Subcutaneous abdominal adipose tissue (tissue), 5 donors: Measurements from ENCODE around the gene OR10V1.

Experiments
- H3K27ac ChIP-seq: one replicate; pipeline ENCODE4 v1.7.0; 2013; ENCODE audit warnings: low read depth, mild to moderate bottlenecking, inconsistent platforms, low read length, moderate library complexity
- H3K27me3 ChIP-seq, 5 donors: one replicate each; pipeline ENCODE4 v1.7.0; 2013; ENCODE audit warnings: low read length in 5 of 5, inconsistent platforms in 1 of 5; ENCODE audit not compliant: control insufficient read depth in 5 of 5, insufficient read depth in 4 of 5
- H3K36me3 ChIP-seq, 5 donors: one replicate each; pipeline ENCODE4 v1.7.0; 2013; ENCODE audit warnings: low read length in 5 of 5; ENCODE audit not compliant: control insufficient read depth in 5 of 5, insufficient read depth in 5 of 5
- H3K4me1 ChIP-seq, 5 donors: one replicate each; pipeline ENCODE4 v1.7.0; 2013; ENCODE audit warnings: low read length in 5 of 5, mild to moderate bottlenecking in 3 of 5, moderate library complexity in 1 of 5; ENCODE audit not compliant: control insufficient read depth in 5 of 5, insufficient read depth in 5 of 5
- H3K4me3 ChIP-seq, 5 donors: one replicate each; pipeline ENCODE4 v1.7.0; 2013; ENCODE audit warnings: low read length in 5 of 5, low read depth in 1 of 5
- H3K9ac ChIP-seq, 5 donors: one replicate each; pipeline ENCODE4 v1.7.0; 2013; ENCODE audit warnings: low read length in 5 of 5, mild to moderate bottlenecking in 4 of 5, moderate library complexity in 3 of 5
- H3K9me3 ChIP-seq, 5 donors: one replicate each; pipeline ENCODE4 v1.7.0; 2013; ENCODE audit warnings: low read length in 5 of 5; ENCODE audit not compliant: control insufficient read depth in 5 of 5
- donor health status: healthy.
- donor health status: healthy.
- donor health status: healthy.
- donor health status: healthy.
- donor health status: healthy.

The OR10V1 gene

DNA sequence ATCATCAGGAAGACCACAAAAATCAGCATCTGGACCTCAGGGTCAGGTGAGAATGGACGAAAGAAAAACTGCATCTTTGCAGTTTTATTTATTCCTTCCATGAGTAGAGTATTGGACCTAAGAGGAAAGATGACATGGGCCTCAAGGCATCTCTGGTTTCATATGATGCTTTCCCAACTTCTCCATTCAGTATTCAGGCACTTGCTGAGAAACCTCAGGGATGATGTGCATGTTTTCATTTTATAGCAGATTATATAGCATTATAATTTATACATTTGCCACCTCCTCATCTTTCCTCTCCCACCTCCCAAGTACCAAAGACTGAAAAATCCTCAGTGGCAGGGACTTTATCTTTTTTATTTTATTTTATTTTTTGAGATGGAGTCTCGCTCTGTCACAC, at the start of gene OR10V1:
TSS of gene OR10V1 (minus strand) at position 101 of the 400 bp plus-strand sequence. CDS start at position 101, 0 bp downstream.
- Histone ChIP-seq H3K9ac (no peak within 1 kb of the TSS), H3K27me3 (peaks cover 0 to 3% (median 0%) of the 10 kb centered on the region in 5 donors), H3K27ac (no peak within 1 kb of the TSS), H3K36me3 (no peaks in the 10 kb centered on the region), H3K4me3 (no peak within 1 kb of the TSS), H3K4me1 (no peaks in the 10 kb centered on the region), H3K9me3 (no peaks in the 10 kb centered on the region)

DNA sequence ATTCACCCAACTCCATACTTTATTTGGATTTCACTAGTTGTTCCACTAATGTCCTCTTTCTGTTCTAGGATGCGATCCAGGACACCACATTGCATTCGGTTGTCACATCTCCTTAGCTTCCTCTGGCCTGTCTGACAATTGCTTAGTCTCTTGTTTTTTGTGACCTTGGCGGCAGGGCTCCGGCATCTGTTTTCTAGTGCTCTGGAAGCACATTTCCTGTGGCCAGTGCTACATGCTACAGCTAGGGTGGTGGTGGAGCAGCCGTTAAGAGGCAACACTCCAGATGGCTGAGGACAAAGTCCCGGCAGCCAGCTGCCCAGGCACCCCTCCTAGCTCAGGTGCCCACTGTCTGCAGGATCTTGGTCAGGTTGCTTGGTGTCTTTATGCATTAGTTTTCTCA, 48.3 kb upstream of the OR10V1 start:
- Histone ChIP-seq H3K9me3 (no peaks in the 10 kb centered on the region), H3K36me3 (peaks cover 0 to 4% (median 0%) of the 10 kb centered on the region in 5 donors), H3K27ac (no peak overlapping the region), H3K4me3 (no peak overlapping the region), H3K27me3 (no peaks in the 10 kb centered on the region), H3K9ac (no peak overlapping the region), H3K4me1 (peaks cover 0 to 15% (median under 1%) of the 10 kb centered on the region in 5 donors)

DNA sequence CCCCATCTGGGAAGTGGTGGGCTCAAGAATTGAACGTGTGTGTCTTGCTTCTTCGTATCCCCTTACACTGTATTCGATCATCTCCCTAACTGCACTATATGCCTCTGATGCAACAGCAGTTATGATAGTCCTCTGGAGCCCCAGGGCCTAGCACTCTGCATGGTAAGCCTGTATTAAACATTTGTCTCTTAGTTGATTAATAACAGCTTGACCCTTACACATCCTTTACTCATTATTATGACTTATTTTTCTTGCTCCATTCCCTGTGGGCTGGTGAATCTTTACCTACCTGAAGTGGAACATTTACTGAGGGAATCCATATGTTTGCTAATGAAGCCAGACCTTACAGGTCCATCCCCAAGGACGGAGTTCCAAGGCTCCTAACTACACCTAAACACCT, 47.1 kb upstream of the OR10V1 start:
- Histone ChIP-seq H3K36me3 (peaks cover 0 to 4% (median 0%) of the 10 kb centered on the region in 5 donors), H3K27me3 (no peaks in the 10 kb centered on the region), H3K4me1 (peaks cover 0 to 20% (median 11%) of the 10 kb centered on the region in 5 donors), H3K9me3 (no peaks in the 10 kb centered on the region), H3K4me3 (no peak overlapping the region), H3K9ac (no peak overlapping the region), H3K27ac (no peak overlapping the region)

GRCh38 chr11:59759900-59760299, 46.3 kb upstream of the OR10V1 start:
- Histone ChIP-seq H3K9me3 (no peaks in the 10 kb centered on the region), H3K27ac (no peak overlapping the region), H3K4me1 (peaks cover 0 to 22% (median 16%) of the 10 kb centered on the region in 5 donors), H3K9ac (no peak overlapping the region), H3K36me3 (peaks cover 0 to 4% (median 0%) of the 10 kb centered on the region in 5 donors), H3K4me3 (no peak overlapping the region), H3K27me3 (no peaks in the 10 kb centered on the region)

DNA sequence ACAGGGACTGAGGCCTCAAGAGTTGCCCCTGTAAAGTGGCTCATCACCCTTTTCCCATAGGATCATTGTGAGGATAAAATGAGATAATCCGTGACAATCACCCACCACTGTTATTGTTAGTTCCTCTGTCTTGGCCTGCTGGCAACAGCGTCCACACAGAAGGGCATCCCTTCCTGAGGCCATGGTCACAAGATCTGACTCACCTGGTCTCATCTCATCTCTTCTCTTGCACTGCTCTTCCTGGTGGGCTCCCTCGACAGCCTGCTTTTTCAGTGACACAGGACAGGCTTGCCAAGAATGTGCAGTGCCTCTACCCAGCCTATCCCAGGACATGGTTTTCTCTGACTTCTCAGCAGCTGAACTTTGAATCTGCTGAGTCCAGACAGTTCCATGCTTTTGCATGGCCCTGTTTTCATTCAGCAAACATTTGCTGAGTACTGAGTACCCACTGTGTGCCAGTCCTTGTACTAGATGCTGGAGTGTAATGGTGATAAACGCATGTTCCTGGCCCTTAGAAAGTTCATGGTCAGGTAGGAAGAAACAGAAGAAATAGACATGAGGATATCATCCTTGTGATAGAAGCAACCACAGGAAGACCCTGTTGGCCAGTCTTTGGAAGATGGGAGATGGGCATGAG, 44.9 kb upstream of the OR10V1 start:
- peaks cover 0 to 4% (median 0%) of the 10 kb centered on the region in 5 donors for H3K36me3 ChIP-seq
- H3K9me3 ChIP-seq: no peaks in the 10 kb centered on the region
- no peaks in the 10 kb centered on the region for H3K27me3 ChIP-seq
- peaks cover 0 to 31% (median 25%) of the 10 kb centered on the region in 5 donors for H3K4me1 ChIP-seq
- no peak overlapping the region for H3K4me3 ChIP-seq
- H3K9ac ChIP-seq: no peak overlapping the region
- no peak overlapping the region for H3K27ac ChIP-seq

DNA sequence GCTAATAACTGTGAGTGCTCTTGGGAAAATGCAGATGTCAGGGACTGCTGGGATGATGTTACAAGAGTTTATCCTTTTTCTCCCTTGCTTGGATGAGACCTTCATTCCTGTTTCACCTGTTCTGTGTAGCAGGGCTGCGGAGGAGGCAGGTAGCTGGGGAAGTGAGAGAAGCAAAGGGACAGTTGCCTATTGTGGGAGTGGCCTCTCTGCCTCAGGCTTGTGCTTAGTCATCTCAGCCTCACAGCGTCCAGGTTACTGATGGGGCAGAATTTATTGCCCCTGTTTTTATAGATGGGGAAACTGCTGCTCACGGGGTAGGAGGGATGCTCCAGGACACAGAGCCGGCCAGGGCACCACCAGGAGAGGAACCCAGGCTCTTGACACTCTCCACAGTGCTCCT, 43.2 kb upstream of the OR10V1 start:
- Histone ChIP-seq H3K9ac (no peak overlapping the region), H3K9me3 (no peaks in the 10 kb centered on the region), H3K27ac (peak overlapping the region; percentile 83), H3K4me1 (peaks cover 0 to 27% (median 23%) of the 10 kb centered on the region in 5 donors), H3K4me3 (peak overlapping the region in 1 of 5 donors; percentile 23), H3K36me3 (peaks cover 0 to 4% (median 0%) of the 10 kb centered on the region in 5 donors), H3K27me3 (no peaks in the 10 kb centered on the region)

DNA sequence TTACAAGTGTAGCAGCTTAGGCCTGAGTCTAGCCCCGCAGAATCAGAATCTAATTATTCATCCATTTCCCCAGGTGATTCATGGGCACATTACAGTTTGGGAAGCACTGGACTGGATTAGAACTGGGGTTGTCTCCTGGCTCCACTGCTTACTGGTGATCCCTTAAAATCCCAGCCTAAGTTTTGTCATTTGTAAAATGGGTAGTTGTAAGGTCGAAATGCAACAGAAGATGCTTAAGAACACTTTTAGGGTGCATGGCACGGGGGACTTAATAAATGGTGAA, 42.9 kb upstream of the OR10V1 start:
- Histone ChIP-seq H3K27me3 (no peaks in the 10 kb centered on the region), H3K4me1 (peaks cover 0 to 26% (median 22%) of the 10 kb centered on the region in 5 donors), H3K9me3 (no peaks in the 10 kb centered on the region), H3K27ac (peak overlapping the region; percentile 83), H3K36me3 (peaks cover 0 to 4% (median 0%) of the 10 kb centered on the region in 5 donors), H3K9ac (no peak overlapping the region), H3K4me3 (peak overlapping the region in 2 of 5 donors; percentile 23 to 85)

DNA sequence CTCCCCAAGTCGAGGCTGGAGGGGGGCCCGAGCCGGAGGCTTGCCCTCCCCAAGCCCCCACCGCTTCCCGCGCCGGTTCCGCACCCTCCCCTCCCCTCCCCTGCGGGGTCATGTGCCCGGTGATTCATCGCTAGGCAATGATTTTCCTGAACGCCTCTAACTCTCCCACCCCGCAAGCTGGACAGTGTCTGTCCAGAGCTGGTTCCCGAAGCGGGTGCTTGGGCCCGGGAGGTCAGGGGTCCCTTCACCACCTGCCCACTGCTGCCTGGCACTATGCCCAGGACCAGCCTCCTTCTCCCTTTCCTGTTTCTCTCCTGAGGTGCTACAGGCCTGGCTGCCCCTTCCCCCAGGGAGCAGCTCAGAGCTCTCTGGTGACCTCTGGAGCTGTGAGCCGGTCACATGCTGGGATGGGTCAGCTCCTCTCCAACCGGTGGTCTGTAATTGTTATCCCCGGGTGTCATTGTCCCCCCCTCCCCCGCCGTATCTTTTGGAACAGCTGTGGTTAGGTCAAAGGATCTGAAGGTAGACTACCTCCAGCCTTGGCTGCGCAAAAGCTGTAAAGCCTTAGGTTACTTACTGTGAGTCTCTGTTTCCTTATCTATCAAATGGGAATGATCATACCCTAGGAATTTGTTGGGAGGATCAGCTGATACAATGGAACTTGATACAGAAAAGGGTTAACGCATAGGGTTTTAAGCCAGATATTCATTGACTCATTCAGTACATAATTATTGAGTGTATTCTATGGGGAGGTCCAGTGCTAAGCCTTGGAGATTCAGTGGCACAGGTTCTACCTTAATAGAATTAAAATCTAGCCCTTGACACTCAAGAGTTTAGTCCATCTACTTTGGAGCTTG, 42.3 kb upstream of the OR10V1 start:
- Histone ChIP-seq H3K9me3 (no peaks in the 10 kb centered on the region), H3K9ac (peak overlapping the region in 4 of 5 donors; percentile 67 to 84 (median 82)), H3K4me3 (peak overlapping the region; percentile 68 to 88 (median 87)), H3K4me1 (peaks cover 0 to 26% (median 22%) of the 10 kb centered on the region in 5 donors), H3K27me3 (no peaks in the 10 kb centered on the region), H3K27ac (peak overlapping the region; percentile 83), H3K36me3 (peaks cover 0 to 4% (median 0%) of the 10 kb centered on the region in 5 donors)

DNA sequence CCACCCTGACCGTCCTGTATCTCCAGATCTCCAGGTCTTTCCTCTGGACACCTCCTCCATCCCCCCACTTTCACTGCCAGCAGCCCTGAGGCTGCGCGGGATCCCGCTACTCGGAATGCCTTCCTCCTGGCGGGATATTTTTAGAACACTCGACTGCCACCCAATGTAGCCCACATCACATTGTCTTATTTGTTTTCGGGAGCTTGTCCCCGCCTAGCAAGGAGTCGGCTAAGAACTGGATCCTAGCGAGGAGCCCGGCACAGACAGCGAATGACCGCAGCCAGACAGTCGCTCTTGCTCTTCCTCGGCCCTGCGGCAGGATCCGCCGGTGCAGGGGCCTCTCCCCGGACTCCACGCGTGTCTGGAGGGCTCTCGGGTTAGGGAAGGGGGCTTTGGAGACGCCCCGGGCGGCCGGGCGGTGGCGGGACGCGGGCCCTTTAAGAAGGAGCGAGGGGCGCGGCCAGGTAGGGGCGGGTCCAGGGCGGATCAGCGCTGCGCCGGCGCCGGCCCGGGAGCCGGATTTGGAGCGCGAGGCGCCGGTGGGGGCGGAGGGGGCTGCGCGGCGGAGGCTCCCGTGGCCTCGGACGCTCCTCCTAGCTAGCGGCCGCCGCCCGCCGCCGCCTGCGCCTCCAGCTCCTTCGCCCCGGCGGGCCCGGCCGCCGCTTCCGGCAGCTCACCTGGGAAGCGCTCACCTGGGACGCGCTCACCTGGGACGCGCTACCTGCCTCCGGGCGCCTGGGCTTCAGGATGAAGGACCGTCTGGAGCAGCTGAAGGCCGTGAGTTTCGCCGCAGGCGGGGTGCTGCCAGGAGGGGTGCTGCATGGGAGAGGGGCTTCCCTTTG, 41.4 kb upstream of the OR10V1 start, which contains the start of gene STX3:
TSS of gene STX3 (plus strand) at position 518 of the 842 bp plus-strand sequence. CDS start at position 748, 230 bp downstream.
- peak within 1 kb of the TSS; percentile 85 to 97 (median 88) for H3K4me3 ChIP-seq
- H3K27me3 ChIP-seq: no peaks in the 10 kb centered on the region
- no peaks in the 10 kb centered on the region for H3K36me3 ChIP-seq
- H3K9ac ChIP-seq: peak within 1 kb of the TSS; percentile 52 to 86 (median 82)
- H3K27ac ChIP-seq: peak within 1 kb of the TSS; percentile 83
- H3K9me3 ChIP-seq: no peaks in the 10 kb centered on the region
- peaks cover 0 to 26% (median 22%) of the 10 kb centered on the region in 5 donors for H3K4me1 ChIP-seq
